CD4-positive, alpha-beta T cell treated with Interleukin-15 for 4 hours (primary cell): ENCODE data around the gene RGS7.
"Not testable (repeated sequence)": the region's sequence is repeated elsewhere in the genome, so short reads cannot be mapped to it uniquely, and the experiment has no call there.

Source experiments
- DNase-seq: peaks from one replicate; pipeline ENCODE4 v3.0.0-alpha.2; 2020; ENCODE audit warnings: low spot score

The RGS7 gene

DNA sequence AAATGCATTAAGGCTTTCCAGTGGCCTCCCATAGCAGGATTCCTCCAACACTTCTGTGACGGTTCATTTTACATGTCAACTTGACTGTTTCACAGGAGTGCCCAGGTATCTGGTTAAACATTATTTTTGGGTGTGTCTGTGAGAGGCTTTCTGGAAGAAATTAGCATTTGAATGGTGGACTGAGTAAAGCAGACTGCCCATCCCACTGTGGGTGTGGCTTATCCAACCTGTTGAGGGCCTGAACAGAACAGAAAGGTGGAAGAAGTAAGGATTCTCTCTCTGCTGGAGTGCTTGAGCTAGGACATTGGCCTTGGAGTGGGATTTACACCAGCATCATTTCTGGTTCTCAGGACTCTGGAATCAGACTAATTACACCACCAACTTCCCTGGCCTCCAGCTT is 85.6 kb downstream of the RGS7 start:
- DNase-seq: no peak

DNA sequence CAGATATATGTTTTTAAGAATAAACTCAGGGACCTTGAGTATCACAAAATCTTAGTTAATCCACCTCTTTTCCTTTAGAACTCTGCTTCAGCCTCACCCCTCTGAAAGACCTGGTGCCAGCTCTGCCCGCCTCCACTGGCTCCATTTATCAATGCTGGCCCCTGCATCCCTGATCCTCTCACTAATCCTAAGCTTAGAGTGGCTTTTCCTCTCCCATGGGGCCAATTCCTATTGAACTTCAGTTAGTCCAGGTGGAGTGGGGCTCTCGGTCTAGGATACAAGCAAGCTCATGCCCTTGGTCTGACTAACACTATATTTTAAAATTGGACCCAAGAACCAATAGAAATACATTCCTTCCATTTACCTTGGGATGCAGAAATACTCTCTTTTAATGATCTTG is 87.0 kb downstream of the RGS7 start:
- no peak for DNase-seq

DNA sequence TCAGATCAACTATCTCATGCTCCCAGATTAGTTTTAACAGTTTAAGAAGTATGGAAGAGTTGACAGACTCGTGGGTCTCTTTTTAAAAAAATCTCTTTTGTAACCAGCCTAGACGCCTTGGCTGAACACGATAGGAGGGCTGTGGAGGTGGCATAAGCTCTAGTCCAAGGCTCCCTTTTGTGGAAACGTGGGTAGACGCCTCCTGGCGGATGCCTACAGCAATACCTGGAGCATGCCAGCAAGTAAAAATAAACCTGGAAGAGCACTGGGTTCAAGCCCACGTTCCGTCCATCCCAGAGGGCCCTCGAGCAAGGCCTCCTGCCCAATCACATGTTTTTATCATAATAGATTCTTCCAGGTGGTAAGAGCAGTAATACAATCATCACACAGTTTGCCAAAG is 87.9 kb downstream of the RGS7 start:
- DNase-seq: no peak

DNA sequence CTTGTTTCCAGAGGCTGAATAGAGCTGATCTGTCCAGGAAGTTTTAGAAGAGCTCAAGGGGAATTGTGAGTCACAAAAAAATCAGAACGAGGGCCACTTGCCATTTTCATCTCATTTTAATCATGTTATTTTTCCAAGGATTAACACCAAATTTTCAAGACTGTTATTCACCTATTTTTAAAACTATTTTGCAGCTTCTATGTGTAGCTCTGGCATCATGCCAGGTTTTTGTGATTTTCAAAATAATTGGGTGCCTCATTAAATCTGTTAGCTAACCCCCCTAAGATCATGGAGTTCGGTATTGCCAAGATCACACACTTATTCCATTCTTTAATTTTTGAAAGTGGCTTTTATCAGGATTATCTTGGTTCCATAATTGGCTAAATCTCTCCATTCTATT is 90.9 kb downstream of the RGS7 start:
- DNase-seq: no peak

DNA sequence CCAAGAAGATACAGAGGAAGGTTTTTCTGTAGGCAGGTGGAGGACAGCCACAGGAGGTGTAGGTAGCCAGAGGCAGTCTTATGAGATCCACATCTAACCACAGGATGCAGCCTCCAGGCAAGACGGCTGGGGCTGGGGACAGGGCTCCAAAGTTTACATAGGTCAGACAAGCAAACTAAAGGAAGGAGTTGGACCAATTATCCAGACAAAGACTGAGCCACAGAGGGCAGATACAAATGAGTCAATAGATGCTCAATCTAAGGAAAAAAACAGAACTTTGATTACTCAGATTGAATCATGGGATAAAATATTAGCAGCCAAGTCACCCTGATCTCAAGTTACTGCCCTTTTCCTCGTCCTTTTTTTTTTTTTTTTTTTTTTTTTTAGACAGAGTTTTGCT is 91.6 kb downstream of the RGS7 start:
- DNase-seq: no peak

DNA sequence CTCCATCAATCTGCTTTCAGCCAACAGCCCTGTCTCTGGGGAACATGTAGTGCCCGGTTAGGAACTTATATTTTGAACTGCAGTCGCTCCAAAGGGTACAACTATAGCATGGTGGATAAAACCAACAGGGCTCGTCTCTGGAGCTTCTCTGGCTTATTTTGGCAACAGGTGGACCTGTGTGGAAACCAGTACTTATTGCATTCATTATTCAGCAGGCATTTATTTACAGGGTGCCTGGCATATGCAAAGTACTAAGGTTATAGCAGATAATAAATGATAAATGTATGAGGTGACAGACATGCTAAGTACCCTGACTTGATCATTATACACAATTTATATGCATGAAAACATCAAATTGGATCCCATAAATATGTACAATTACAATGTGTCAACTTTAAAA is 93.7 kb downstream of the RGS7 start:
- DNase-seq: no peak

DNA sequence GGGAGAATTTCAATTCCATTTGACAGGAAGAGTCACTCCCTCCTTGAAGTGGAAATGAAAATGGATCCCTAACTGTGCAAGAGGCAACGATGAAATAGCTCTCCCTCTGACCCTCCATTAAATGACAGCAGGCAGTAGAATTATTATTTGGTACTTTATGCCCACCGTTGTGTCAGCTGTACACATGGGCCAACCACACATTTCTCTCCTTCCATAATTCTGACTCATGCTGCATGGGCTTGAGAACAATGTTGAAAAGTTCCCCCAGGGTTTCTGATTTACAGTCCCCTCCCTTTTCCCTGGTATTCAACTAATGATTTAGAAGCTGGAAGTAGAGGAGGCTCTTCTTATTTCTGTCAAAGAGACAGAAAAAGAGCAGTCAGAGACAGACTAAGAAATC is 103.5 kb downstream of the RGS7 start:
- DNase-seq: no peak

DNA sequence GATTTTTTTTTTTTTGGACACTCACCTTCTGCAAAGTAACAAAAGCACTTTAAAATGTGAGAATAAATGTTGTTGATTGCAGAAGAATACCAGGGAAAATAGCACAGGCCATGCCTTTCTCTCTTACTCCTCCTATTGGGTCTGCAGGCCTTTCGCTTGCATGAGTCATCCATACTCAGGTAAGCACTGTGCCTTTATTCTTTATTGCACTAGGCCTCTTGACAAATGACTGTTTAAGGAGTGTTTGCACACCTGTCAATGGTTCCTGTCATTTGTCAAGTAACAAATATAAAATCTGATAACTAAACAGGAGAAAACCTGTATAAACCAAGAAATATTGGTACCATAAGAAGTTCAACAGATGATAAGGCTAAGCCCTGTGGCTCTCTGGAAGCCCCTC is 106.5 kb downstream of the RGS7 start:
- DNase-seq: no peak

DNA sequence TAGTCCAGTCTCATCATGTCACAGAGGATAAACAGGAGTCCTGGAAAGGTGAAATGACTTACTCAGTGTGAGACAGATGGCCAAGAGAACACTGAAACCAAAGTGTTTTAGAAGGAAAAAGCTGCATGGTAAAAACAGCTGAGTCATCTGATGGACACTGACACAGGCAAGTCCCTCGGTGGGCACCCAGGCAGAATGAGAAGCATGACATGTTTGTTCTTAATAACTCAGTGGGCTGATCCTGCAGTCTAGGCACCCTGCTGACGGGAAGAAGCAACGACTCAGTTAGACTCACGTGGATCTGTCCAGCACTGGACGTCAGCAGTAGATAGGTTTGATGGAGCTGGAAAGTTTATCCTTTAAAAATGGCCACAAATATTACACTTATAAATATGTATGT is 116.9 kb downstream of the RGS7 start:
- no peak for DNase-seq

DNA sequence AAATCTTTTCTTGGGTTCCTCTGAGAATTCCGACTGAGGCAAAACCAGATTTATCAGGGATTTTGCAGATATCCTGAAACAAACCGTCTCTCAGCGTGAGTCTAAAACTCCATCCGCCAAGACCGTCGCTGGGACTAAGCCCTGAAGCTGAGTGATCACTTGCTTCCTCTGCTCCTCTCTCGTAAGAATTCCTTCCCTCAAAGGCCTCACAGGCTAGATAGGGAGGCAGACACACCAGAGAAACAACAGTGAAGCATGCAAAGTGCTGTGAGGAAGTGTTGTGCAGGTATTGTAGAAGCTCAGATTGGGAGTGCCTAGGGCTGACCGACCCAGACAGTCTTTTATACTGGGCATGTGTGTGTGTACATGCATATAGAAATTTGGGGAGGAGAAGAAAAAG is 119.1 kb downstream of the RGS7 start:
- no peak for DNase-seq

DNA sequence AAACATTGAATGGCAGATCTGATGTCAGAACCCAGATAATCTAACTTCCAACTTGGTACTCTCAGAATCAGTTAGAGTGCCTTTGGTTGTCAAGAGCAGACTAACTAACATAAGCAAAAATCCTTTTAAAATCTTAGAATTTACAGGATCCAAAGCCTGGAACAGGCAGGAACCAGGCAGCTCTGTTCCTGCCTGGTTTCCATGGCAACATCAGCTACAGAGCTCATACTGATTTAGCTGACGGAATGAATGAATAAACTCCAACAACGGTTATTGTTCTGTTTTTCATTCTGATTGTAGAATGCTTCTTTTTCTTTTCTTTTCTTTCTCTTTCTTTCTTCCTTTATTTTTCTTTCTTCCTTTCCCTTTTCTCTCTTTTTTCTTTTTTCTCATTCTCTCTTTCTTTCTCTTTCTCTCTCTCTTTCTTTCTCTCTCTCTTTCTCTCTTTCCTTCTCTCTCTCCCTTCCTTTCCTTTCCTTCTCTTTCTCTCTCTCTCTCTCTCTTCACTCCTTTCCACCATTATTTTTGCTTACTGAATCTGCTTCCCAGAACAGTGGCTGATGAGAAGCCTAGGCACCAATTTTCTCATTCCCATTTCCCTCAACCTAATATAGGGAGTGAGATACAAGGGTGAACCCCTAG is 121.6 kb downstream of the RGS7 start:
- DNase-seq: no peak

DNA sequence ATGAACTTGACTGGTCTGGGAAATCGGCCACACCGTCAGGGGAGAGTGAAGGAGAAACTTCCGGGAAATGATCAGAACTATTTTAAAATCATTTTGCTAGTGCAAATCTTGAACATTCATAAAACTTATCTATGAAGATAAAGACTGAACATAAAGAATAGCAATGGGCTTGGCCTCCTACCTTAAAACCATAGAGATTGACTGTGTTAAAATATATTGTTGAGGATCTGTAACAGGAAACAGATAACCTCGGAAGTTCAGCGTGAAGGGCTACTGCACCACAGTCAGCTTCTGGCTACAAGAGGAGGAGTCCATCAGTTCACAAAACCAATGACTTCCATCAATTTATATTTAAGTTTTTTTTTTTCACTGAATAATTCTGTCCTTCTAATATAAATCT is 127.3 kb downstream of the RGS7 start:
- no peak for DNase-seq

DNA sequence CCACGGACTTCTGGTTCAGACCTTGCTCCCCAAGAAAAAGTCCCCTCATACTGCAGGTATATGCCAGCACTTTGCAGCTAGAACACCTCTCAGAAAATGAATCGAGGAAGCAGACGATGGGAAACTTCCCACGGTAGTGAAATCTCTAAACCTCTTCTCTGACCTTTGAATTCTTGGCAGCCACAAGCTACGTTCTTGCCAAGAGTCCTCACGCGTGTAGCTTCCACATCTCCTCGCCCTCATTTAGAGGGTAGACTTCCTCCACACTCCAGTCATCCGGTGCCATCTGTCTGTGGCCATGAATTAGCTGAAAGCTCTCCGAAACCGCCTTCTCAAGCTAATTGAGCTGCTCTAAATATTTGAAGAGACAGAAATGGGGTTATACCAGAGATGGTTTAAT is 127.8 kb downstream of the RGS7 start:
- DNase-seq: no peak

DNA sequence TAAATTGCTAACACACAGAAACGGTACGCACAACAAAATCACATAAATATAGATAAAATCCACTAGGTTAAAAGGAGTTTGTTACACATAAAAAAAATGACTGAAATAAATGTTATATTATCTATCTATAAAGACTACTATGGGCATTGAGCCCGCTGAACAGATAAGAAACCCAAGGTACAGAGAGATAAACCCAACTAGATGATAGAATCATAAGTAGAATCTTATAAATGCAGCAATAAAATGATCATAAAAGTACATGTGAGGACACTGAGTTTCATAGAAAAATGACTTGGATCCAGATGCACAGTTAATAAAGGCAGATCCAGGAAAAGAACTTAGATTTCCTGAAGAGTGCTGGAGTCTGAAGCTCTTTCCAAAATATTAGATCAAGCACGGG is 128.7 kb downstream of the RGS7 start:
- DNase-seq: no peak

DNA sequence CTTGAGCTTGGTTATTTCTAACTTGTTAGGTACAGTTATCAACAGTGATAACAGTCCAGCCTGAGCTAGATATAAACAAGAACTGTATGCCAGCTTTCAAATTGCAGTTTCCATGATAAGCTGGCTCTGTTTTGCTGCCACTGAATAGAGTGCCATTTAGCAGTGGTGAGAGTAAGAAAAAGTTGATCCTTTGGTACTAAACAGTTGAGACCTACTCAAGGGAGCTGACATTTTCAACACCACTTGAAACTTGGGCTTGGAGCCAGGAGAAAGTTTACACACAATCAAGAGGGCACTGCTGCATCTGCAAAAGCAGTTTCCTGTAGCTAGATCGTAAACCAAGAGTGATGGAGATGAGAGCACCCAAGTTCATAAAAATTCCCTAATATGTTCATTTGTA is 131.3 kb downstream of the RGS7 start:
- no peak for DNase-seq

DNA sequence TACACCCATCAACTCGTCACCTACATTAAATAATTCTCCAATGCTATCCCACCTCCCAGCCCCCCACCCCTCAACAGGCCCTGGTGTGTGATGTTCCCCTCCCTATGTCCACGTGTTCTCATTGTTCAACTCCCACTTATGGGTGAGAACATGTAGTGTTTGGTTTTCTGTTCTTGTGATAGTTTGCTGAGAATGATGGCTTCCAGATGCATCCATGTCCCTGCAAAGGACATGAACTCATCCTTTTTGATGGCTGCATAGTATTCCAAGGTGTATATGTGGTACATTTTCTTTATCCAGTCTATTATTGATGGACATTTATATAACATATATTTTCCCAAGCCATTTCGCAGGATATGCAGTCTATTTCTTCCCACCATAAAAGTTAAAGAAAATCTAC is 132.8 kb downstream of the RGS7 start:
- DNase-seq: not testable (repeated sequence)

DNA sequence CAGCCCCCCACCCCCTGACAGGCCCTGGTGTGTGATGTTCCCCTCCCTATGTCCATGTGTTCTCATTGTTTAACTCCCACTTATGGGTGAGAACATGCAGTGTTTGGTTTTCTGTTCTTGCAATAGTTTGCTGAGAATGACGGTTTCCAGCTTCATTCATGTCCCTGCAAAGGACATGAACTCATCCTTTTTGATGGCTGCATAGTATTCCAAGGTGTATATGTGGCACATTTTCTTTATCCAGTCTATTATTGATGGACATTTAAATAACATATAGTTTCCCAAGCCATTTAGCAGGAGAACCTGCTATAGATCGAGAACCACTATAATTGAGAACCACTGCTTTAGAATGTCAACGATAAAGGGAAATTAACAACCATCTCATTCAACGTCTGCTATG is 134.2 kb downstream of the RGS7 start:
- not testable (repeated sequence) for DNase-seq

DNA sequence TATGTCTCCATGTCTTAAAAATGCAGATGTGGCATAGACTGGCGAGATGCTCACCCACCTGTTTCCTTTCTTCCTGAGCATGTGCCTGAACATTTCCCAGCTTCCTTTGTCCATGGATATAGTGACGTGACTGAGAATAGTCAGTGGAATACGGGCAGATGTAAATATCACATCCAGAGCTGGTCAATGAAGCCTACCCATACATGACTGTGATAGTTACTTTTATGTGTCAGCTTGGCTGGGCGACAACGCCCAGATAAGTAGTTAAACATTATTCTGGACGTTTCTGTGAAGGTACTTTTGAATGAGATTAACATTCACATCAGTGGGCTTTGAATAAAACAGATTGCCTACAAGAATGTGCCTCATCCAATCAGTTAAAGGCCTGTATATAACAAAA is 135.7 kb downstream of the RGS7 start:
- DNase-seq: no peak

DNA sequence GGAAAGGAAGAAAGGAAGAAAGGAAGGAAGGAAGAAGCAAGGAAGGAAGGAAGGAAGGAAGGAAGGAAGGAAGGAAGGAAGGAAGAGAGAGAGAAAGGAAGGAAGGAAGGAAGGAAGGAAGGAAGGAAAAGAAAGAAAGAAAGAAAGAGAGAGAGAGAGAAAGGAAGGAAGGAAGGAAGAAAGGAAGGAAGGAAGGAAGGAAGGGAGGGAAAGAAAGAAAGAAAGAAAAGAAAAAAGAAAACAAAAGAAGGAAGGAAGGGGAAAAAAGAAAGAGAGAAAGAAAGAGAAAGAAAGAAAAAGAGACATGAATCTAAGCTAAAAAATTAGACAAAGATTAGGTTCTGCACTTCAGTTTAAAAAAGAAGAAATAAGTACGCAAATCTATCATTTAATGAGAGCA is 136.1 kb downstream of the RGS7 start:
- not testable (repeated sequence) for DNase-seq

DNA sequence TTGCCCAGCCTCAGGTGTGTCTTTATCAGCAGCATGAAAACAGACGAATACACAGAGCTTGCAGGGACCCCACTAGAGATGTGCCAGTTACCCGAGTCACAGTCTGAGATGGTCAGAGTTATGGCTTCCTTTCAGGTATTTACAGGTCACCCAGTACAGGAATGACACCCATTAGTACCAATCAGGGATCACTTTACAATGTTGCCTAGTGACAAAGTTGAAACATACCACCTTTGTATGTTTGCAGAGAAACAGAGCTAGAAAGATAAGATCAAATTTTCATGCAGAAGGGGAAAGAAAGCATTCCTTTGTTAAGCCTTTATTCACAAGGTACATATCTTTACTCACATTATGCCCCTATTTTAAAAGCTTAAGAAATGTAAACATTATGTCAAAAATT is 137.6 kb downstream of the RGS7 start:
- no peak for DNase-seq

DNA sequence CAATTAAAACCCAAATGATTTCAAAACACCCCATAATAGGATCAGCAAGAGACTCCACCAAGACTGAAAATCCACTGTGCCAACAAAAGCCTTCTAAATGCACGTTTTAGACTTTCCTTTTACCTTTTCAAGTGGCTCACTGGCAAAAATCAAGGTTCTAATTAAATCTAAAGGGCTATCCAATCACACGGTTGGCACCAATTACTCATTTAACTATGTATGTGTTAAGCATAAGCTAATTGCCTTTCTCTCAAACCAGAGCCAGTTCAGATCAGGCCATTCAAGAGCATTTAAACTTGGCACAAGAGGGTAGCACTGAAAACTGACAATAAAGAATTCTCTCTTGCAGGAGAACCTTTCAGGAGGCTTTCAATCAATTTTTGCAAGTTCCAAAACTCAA is 139.5 kb downstream of the RGS7 start:
- DNase-seq: no peak

DNA sequence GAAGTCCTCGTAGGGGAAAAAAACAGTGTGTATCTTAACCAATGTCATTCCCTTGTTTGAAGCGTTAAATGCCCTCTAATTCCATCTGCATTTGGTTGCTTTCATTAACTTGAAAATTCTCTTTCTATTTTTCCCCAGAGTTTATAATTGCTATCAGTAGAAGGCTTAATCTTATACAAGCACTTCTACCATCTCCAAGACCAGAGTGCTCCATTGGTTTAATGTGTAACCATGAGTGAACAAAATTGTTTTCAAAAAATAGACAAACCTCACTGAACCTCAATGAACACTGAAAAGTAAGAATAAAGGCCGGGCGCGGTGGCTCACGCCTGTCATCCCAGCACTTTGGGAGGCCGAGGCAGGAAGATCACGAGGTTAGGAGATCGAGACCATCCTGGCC is 141.3 kb downstream of the RGS7 start:
- no peak for DNase-seq

DNA sequence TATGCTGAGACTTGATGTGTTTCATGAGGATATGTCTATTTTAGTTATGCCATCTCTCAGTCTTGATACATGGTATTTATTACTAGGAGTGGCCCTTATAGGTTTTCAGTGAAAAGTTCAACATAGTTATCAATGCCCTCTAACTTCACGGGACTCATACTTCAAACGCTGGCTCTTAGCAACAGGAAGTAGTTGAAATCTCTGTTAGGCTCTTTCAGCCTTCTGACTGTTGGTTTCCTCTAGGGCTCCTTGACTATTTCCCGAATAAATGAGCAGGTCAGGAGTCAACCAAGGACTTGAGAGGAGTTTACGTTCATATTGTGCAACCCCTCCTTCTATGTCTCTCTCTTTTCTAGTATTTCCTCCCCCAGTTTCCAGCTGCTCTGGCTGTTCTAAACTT is 141.8 kb downstream of the RGS7 start:
- no peak for DNase-seq

DNA sequence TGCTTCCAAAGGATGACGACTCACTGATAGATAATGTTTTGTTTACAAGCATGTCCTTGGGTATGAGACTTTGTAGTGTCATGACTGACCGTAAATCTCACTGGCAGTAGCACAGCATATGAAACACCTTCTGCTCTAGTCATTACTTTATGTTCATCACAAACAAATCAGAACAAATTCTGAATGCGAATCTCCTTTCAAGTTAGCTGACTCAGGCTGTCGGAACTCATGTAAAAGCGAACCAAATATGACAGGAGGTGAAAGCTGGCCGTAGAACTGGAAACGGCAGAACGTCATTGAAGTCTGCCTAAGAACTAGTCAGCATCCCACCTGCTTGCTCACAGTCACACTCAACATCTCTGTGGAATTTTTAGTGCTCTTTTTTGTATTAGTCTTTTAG is 143.9 kb downstream of the RGS7 start:
- no peak for DNase-seq

DNA sequence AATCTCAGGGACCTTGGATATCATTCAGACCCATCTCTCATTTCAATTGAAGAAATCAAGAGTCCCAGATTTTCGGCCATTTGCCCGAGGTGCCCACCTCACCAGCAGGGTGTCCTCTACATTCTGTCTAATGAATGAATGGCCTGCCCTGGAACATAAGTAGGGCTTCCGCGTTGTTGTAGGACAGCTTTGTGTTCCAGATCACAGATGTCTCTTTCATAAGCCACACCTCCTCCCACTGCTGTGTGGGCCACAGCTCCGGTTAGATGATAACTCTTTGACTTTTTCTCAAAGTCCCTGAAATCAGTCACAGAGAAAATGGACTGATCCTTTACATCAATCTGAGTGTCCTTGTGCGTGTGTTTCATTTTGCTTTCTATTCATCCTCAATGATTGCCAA is 144.4 kb downstream of the RGS7 start:
- no peak for DNase-seq
